IMR-90 (cell line): ENCODE results near the gene AKAP7. TPM values are rescaled to one million over a fixed set of nuclear protein-coding genes. Genes with fewer than 3 reads are reported as not detected.
A peak's percentile ranks its signal among the peaks of the same experiment; 100 is the strongest.

ENCODE experiments used
- ATAC-seq: fragments of 200-7000 bp; cut with Tn5 transposase; 2 replicates; pipeline ENCODE4 v1.9.1; 2020; ENCODE audit warnings: low read depth, mild to moderate bottlenecking, moderate library complexity
- BruUV-seq: library from RNA; stranded (reverse); fragments of 400-500 nt; replicated peaks from 2 replicates; lab custom pipeline; 2021; lab: Mats Ljungman, UMichigan
- CTCF ChIA-PET: fragments of 300-600 bp; formaldehyde crosslinking; extraction: SDS; loops from one replicate; lab custom pipeline; 2021; ENCODE audit warnings: antibody characterized with exemption; lab: Yijun Ruan, JAX
- POLR2A ChIA-PET: fragments of 300-600 bp; sonication (Branson Sonifier 250); formaldehyde crosslinking; loops from one replicate; lab custom pipeline; 2022; ENCODE audit warnings: antibody characterized with exemption; ENCODE audit not compliant: unreplicated experiment; lab: Charles Lee
- DNase-seq: peaks from one replicate; pipeline ENCODE4 v3.0.0; 2013
- H2AFZ ChIP-seq: replicated peaks from 2 replicates; pipeline ENCODE3; 2013; ENCODE audit warnings: low read length, mild to moderate bottlenecking; ENCODE audit not compliant: poor library complexity
- H2AK5ac ChIP-seq: 2 replicates; pipeline ENCODE4 v1.6.1; 2013; ENCODE audit warnings: low read depth, low read length, inconsistent platforms
- H2AK9ac ChIP-seq: replicated peaks from 2 replicates; pipeline ENCODE3; 2013; ENCODE audit warnings: mild to moderate bottlenecking, low read depth, low read length, moderate library complexity; ENCODE audit not compliant: poor library complexity
- H2BK120ac ChIP-seq: 2 replicates; pipeline ENCODE4 v1.6.1; 2013; ENCODE audit warnings: low read depth, low read length, inconsistent platforms
- H2BK15ac ChIP-seq: 3 replicates; pipeline ENCODE4 v1.6.1; 2013; ENCODE audit warnings: low read depth, low read length, inconsistent platforms
- H2BK20ac ChIP-seq: 2 replicates; pipeline ENCODE4 v1.6.1; 2013; ENCODE audit warnings: low read depth, mild to moderate bottlenecking, inconsistent platforms, low read length, moderate library complexity
- H2BK5ac ChIP-seq: 2 replicates; pipeline ENCODE4 v1.6.1; 2013; ENCODE audit warnings: mild to moderate bottlenecking, low read depth, low read length, inconsistent platforms; ENCODE audit not compliant: poor library complexity, severe bottlenecking
- H3K14ac ChIP-seq: replicated peaks from 2 replicates; pipeline ENCODE4 v1.6.1; 2013; ENCODE audit warnings: low read depth, low read length, inconsistent platforms
- H3K18ac ChIP-seq: 2 replicates; pipeline ENCODE4 v1.6.1; 2013; ENCODE audit warnings: low read depth, low read length, control low read depth
- H3K23ac ChIP-seq: 2 replicates; pipeline ENCODE4 v1.6.1; 2013; ENCODE audit warnings: low read depth, low read length, inconsistent platforms
- H3K27ac ChIP-seq: 2 replicates; pipeline ENCODE4 v1.5.1; 2013; ENCODE audit warnings: mild to moderate bottlenecking, control low read depth, low read length; ENCODE audit not compliant: insufficient read depth
- H3K27me3 ChIP-seq: 2 replicates; pipeline ENCODE4 v1.6.1; 2013; ENCODE audit warnings: low read length; ENCODE audit not compliant: control insufficient read depth, insufficient read depth
- H3K36me3 ChIP-seq: 2 replicates; pipeline ENCODE4 v1.6.1; 2013; ENCODE audit warnings: low read length, mixed read lengths; ENCODE audit not compliant: control insufficient read depth, insufficient read depth
- H3K4ac ChIP-seq: 2 replicates; pipeline ENCODE4 v1.6.1; 2013; ENCODE audit warnings: low read depth, low read length, inconsistent platforms
- H3K4me1 ChIP-seq: 2 replicates; pipeline ENCODE4 v1.6.1; 2013; ENCODE audit warnings: low read length, mixed read lengths; ENCODE audit not compliant: control insufficient read depth, insufficient read depth
- H3K4me2 ChIP-seq: 2 replicates; pipeline ENCODE4 v1.6.1; 2013; ENCODE audit warnings: low read depth, mild to moderate bottlenecking, control low read depth, low read length, moderate library complexity
- H3K4me3 ChIP-seq: 2 replicates; pipeline ENCODE4 v1.5.1; 2013; ENCODE audit warnings: low read depth, mild to moderate bottlenecking, control low read depth, low read length, moderate library complexity; ENCODE audit not compliant: insufficient read depth
- H3K56ac ChIP-seq: 2 replicates; pipeline ENCODE4 v1.6.1; 2013; ENCODE audit warnings: low read length, inconsistent platforms; ENCODE audit not compliant: insufficient read depth; ENCODE audit errors: extremely low read depth
- H3K79me1 ChIP-seq, 2 experiments: 2 replicates each; pipeline ENCODE4 v1.6.1; 2013; ENCODE audit warnings: low read length in 2 of 2, inconsistent platforms in 1 of 2, low read depth in 1 of 2
- H3K9ac ChIP-seq: 2 replicates; pipeline ENCODE4 v1.6.1; 2013; ENCODE audit warnings: low read depth, low read length, control low read depth
- H3K9me1 ChIP-seq: 2 replicates; pipeline ENCODE4 v1.6.1; 2013; ENCODE audit warnings: low read length, inconsistent platforms; ENCODE audit not compliant: insufficient read depth
- H3K9me3 ChIP-seq: 2 replicates; pipeline ENCODE4 v1.6.1; 2013; ENCODE audit warnings: low read length; ENCODE audit not compliant: control insufficient read depth, insufficient read depth
- H4K20me1 ChIP-seq: 2 replicates; pipeline ENCODE4 v1.6.1; 2013; ENCODE audit warnings: low read length, inconsistent platforms; ENCODE audit not compliant: insufficient read depth
- H4K5ac ChIP-seq: 2 replicates; pipeline ENCODE4 v1.6.1; 2013; ENCODE audit warnings: mild to moderate bottlenecking, low read depth, low read length, control low read depth
- H4K8ac ChIP-seq, 2 experiments: 2 replicates each; pipeline ENCODE4 v1.6.1; 2013; ENCODE audit warnings: low read depth in 2 of 2, low read length in 2 of 2, control low read depth in 1 of 2, inconsistent platforms in 1 of 2
- H4K91ac ChIP-seq: 2 replicates; pipeline ENCODE4 v1.6.1; 2013; ENCODE audit warnings: low read depth, low read length, inconsistent platforms; ENCODE audit not compliant: insufficient read depth
- BHLHE40 ChIP-seq: fragments of 150-350 bp; IDR thresholded peaks from 2 replicates; pipeline ENCODE4 v1.6.1; 2016; ENCODE audit warnings: mild to moderate bottlenecking, low read depth, low read length
- CEBPB ChIP-seq: IDR thresholded peaks from 2 replicates; pipeline ENCODE4 v1.6.1; 2012; ENCODE audit warnings: low read depth, low read length, improper control_type of control experiment
- CHD1 ChIP-seq: IDR thresholded peaks from 2 replicates; pipeline ENCODE4 v1.6.1; 2012; ENCODE audit warnings: low read depth, low read length, improper control_type of control experiment
- FOS ChIP-seq: fragments of 150-350 bp; IDR thresholded peaks from 2 replicates; pipeline ENCODE4 v1.6.1; 2016; ENCODE audit warnings: low read depth, low read length
- MAFK ChIP-seq: IDR thresholded peaks from 2 replicates; pipeline ENCODE4 v1.6.1; 2012; ENCODE audit warnings: low read depth, low read length, improper control_type of control experiment
- MAZ ChIP-seq: IDR thresholded peaks from 2 replicates; pipeline ENCODE4 v1.6.1; 2012; ENCODE audit warnings: low read depth, mild to moderate bottlenecking, low read length, improper control_type of control experiment, moderate library complexity, borderline replicate concordance
- MXI1 ChIP-seq: IDR thresholded peaks from 2 replicates; pipeline ENCODE4 v1.6.1; 2012; ENCODE audit warnings: low read depth, mild to moderate bottlenecking, low read length, moderate library complexity, borderline replicate concordance
- NFE2L2 ChIP-seq: fragments of 150-350 bp; IDR thresholded peaks from 2 replicates; pipeline ENCODE4 v1.6.1; 2016; ENCODE audit warnings: low read depth, mild to moderate bottlenecking, low read length
- RAD21 ChIP-seq: IDR thresholded peaks from 2 replicates; pipeline ENCODE4 v1.6.1; 2012; ENCODE audit warnings: low read length, improper control_type of control experiment
- RCOR1 ChIP-seq: IDR thresholded peaks from 2 replicates; pipeline ENCODE4 v1.6.1; 2012; ENCODE audit warnings: mild to moderate bottlenecking, low read length, improper control_type of control experiment; ENCODE audit not compliant: insufficient replicate concordance
- RFX5 ChIP-seq: IDR thresholded peaks from 2 replicates; pipeline ENCODE4 v1.8.0; 2012; ENCODE audit warnings: low read depth, mild to moderate bottlenecking, low read length, moderate library complexity
- SMC3 ChIP-seq: fragments of 150-350 bp; IDR thresholded peaks from 2 replicates; pipeline ENCODE4 v1.6.1; 2016; ENCODE audit warnings: low read depth, mild to moderate bottlenecking, antibody characterized with exemption, low read length, moderate library complexity
- WGBS, 2 experiments: methylation state at CpG; one replicate each; pipeline versions ENCODE4 v1.1.5 to v1.1.7; 2013; ENCODE audit warnings: missing lambda C conversion rate in 2 of 2; ENCODE audit not compliant: insufficient read length in 1 of 2; ENCODE audit errors: extremely low coverage in 2 of 2; 5-methylcytosine and 5-hydroxymethylcytosine counted together
- dilution Hi-C: fragments of 300-500 bp; cut with HindIII; formaldehyde crosslinking; loops from one replicate; pipeline ENCODE4 v1.14.3; 2018; ENCODE audit warnings: low sequenced_read_pairs; ENCODE audit not compliant: unreplicated experiment
- in situ Hi-C: fragments of 300-500 bp; cut with MboI; formaldehyde crosslinking; loops from 3 replicates; pipeline ENCODE4 v1.14.3; 2019; ENCODE audit warnings: low sequenced_read_pairs, inconsistent platforms, mixed read lengths
- intact Hi-C: fragments of 100-400 bp; cut with micrococcal nuclease; formaldehyde crosslinking; loops from 2 replicates; pipeline ENCODE4 v1.10.0; 2022
- polyA plus RNA-seq, 3 experiments: library from polyadenylated mRNA; depleted of rRNA; stranded (reverse); fragments of >200 nt; gene quantifications; 2 replicates each; pipeline ENCODE4 v1.2.3, GENCODE V29; 2012; ENCODE audit warnings: low replicate concordance in 1 of 3
- total RNA-seq: library from RNA; depleted of rRNA; stranded (reverse); fragments of >200 nt; gene quantifications from 2 replicates; pipeline ENCODE4 v1.2.3, GENCODE V29; 2012
- TF ChIP-seq, protein P1 (sequence below): fragments of 150-350 bp; IDR thresholded peaks from 2 replicates; pipeline ENCODE4 v1.6.1; 2017; ENCODE audit warnings: mild to moderate bottlenecking, antibody characterized with exemption, low read length, low read depth
- TF ChIP-seq, protein P2 (sequence below): fragments of 150-350 bp; IDR thresholded peaks from 2 replicates; pipeline ENCODE4 v1.6.1; 2016; ENCODE audit warnings: low read depth, mild to moderate bottlenecking, low read length, moderate library complexity, borderline replicate concordance
- TF ChIP-seq, protein P3 (sequence below): conservative IDR thresholded peaks from 2 replicates; pipeline ENCODE4 v1.5.1; 2012; ENCODE audit warnings: mild to moderate bottlenecking, low read depth, low read length, improper control_type of control experiment

Gene AKAP7
- total and polyA plus RNA-seq, 2 of the 4 experiments (the other 2 are of a cell fraction), result 0.54 to 1.1 TPM

DNA sequence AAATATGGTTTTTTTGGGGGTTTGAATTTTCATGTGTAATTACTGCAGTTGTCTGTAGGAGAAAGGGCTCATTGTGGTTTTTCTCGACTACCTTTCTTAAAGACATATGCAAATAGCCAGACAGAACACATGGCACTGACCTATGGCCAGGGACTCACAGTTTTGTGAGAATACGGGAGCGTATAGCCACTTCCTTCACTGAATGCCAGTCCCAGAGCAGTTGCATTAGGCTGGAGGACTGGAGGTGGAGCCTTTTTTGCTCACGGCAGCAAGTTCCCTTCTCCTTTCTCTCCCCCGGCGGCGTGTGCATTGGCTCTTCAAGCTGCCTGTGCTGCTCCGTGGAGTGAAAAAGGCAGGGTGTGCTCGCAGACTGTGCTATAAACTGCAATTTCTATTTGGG lies 114.9 kb downstream of the AKAP7 start:
- no peak overlapping the region for H3K9ac ChIP-seq
- peak overlapping the region; percentile 98 for H3K4me2 ChIP-seq
- no peak overlapping the region for H3K18ac ChIP-seq
- no peak overlapping the region for H3K27ac ChIP-seq
- ATAC-seq (peak; percentile 96), DNase-seq (peak; percentile 48)
- no peak overlapping the region; a peak in 1 of 4 replicates for H4K8ac ChIP-seq
- H3K4me1 ChIP-seq, result no peaks in the 10 kb centered on the region
- H3K23ac ChIP-seq, result no peak overlapping the region
- H2AK9ac ChIP-seq, result no peak overlapping the region
- no peak overlapping the region for H2BK20ac ChIP-seq
- H4K20me1 ChIP-seq, result no peaks in the 10 kb centered on the region
- no peak overlapping the region for H3K56ac ChIP-seq
- H2AFZ ChIP-seq, result peak overlapping the region; percentile 72
- peak overlapping the region; percentile 49 for H3K14ac ChIP-seq
- H2BK15ac ChIP-seq, result no peak overlapping the region
- no peak overlapping the region for H4K5ac ChIP-seq
- intact Hi-C loops, result loop anchor here (10.0 kb wide), 1 partner anchor 365 kb away; no protein-coding TSS in a partner anchor
- no peaks in the 10 kb centered on the region for H3K9me3 ChIP-seq
- TF ChIP-seq BHLHE40, result no peak
- TF ChIP-seq MAFK, result no peak
- TF ChIP-seq, protein P1, sequence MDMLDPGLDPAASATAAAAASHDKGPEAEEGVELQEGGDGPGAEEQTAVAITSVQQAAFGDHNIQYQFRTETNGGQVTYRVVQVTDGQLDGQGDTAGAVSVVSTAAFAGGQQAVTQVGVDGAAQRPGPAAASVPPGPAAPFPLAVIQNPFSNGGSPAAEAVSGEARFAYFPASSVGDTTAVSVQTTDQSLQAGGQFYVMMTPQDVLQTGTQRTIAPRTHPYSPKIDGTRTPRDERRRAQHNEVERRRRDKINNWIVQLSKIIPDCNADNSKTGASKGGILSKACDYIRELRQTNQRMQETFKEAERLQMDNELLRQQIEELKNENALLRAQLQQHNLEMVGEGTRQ, result no peak
- TF ChIP-seq RAD21, result no peak
- no peak for TF ChIP-seq CHD1
- no peak for TF ChIP-seq NFE2L2
- TF ChIP-seq MAZ, result no peak
- TF ChIP-seq RCOR1, result no peak
- TF ChIP-seq MXI1, result no peak
- no peak for TF ChIP-seq FOS
- no peak for TF ChIP-seq CEBPB
- no peak for TF ChIP-seq SMC3
- TF ChIP-seq, protein P2, sequence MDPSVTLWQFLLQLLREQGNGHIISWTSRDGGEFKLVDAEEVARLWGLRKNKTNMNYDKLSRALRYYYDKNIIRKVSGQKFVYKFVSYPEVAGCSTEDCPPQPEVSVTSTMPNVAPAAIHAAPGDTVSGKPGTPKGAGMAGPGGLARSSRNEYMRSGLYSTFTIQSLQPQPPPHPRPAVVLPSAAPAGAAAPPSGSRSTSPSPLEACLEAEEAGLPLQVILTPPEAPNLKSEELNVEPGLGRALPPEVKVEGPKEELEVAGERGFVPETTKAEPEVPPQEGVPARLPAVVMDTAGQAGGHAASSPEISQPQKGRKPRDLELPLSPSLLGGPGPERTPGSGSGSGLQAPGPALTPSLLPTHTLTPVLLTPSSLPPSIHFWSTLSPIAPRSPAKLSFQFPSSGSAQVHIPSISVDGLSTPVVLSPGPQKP, result no peak
- TF ChIP-seq, protein P3, sequence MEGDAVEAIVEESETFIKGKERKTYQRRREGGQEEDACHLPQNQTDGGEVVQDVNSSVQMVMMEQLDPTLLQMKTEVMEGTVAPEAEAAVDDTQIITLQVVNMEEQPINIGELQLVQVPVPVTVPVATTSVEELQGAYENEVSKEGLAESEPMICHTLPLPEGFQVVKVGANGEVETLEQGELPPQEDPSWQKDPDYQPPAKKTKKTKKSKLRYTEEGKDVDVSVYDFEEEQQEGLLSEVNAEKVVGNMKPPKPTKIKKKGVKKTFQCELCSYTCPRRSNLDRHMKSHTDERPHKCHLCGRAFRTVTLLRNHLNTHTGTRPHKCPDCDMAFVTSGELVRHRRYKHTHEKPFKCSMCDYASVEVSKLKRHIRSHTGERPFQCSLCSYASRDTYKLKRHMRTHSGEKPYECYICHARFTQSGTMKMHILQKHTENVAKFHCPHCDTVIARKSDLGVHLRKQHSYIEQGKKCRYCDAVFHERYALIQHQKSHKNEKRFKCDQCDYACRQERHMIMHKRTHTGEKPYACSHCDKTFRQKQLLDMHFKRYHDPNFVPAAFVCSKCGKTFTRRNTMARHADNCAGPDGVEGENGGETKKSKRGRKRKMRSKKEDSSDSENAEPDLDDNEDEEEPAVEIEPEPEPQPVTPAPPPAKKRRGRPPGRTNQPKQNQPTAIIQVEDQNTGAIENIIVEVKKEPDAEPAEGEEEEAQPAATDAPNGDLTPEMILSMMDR, result no peak
- no peak for TF ChIP-seq RFX5
- no TSS peak for BruUV-seq
- in situ Hi-C loops, result no loop called here
- no peak overlapping the region for H2BK120ac ChIP-seq
- dilution Hi-C loops, result no loop called here
- no peak overlapping the region for H2BK5ac ChIP-seq
- ChIA-PET POLR2A (no interaction called here), CTCF (interaction anchor here (1.2 kb wide), 1 partner anchor 21 kb away, joined by 3 read pairs; no protein-coding TSS in a partner anchor)
- no peak overlapping the region for H3K4ac ChIP-seq
- no peak overlapping the region for H4K91ac ChIP-seq
- WGBS, 2 experiments, result no CpG with 5 or more reads among the region's 9 CpGs
- no peaks in the 10 kb centered on the region for H3K27me3 ChIP-seq
- no peaks in the 10 kb centered on the region for H3K36me3 ChIP-seq
- H3K79me1 ChIP-seq, result no peaks in the 10 kb centered on the region
- no peak overlapping the region for H2AK5ac ChIP-seq
- H3K9me1 ChIP-seq, result no peaks in the 10 kb centered on the region
- peak overlapping the region; percentile 36 for H3K4me3 ChIP-seq
